Measurements from ENCODE around the gene FSIP2. TPM values are rescaled to one million over a fixed set of nuclear protein-coding genes. Genes with fewer than 3 reads are reported as not detected.

The FSIP2 gene
- total and polyA plus RNA-seq, 2 of the 13 experiments (the other 11 are each of a cell fraction or from before 2014, with no cell fraction given): 0.01 to 0.07 TPM

DNA sequence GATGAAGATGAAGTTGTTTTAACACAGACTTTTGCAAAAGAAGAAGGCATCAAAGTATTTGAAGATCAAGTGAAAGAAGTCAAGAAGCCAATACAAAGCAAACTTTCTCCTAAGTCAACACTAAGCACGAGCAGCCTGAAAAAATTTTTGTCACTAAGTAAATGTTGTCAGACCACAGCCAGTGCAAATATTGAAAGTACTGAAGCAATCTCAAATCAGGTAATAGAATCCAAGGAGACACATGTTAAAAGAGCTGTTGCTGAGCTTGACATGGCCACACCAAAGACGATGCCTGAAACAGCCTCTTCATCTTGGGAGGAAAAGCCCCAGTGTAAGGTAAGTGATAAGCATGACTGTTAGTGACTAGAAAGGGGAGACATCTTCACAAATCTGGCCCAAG is 75.1 kb downstream of the FSIP2 start (continued):
- TF ChIP-seq KLF15 (CRISPR knock-in tag; IDR thresholded peaks at IDR 0.05; ENCODE audit: borderline replicate concordance): no peak
- TF ChIP-seq SMAD1 (CRISPR knock-in tag; IDR thresholded peaks at IDR 0.05; ENCODE audit: borderline replicate concordance, low read depth): no peak
- TF ChIP-seq HDAC1 (CRISPR knock-in tag; IDR thresholded peaks at IDR 0.05): peak; percentile 78
- no peak for TF ChIP-seq SRF (IDR thresholded peaks at IDR 0.05; ENCODE audit: low read depth, low read length)
- TF ChIP-seq SIX1 (CRISPR knock-in tag; IDR thresholded peaks at IDR 0.05; ENCODE audit: borderline replicate concordance): peak; percentile 92
- TF ChIP-seq GATAD1 (CRISPR knock-in tag; IDR thresholded peaks at IDR 0.05): no peak
- TF ChIP-seq, protein P1, sequence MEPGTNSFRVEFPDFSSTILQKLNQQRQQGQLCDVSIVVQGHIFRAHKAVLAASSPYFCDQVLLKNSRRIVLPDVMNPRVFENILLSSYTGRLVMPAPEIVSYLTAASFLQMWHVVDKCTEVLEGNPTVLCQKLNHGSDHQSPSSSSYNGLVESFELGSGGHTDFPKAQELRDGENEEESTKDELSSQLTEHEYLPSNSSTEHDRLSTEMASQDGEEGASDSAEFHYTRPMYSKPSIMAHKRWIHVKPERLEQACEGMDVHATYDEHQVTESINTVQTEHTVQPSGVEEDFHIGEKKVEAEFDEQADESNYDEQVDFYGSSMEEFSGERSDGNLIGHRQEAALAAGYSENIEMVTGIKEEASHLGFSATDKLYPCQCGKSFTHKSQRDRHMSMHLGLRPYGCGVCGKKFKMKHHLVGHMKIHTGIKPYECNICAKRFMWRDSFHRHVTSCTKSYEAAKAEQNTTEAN (CRISPR knock-in tag; conservative IDR thresholded peaks at IDR 0.05): 0 out of 2 replicates have a peak, but pooled peaks have one; percentile 23
- TF ChIP-seq, protein P2, sequence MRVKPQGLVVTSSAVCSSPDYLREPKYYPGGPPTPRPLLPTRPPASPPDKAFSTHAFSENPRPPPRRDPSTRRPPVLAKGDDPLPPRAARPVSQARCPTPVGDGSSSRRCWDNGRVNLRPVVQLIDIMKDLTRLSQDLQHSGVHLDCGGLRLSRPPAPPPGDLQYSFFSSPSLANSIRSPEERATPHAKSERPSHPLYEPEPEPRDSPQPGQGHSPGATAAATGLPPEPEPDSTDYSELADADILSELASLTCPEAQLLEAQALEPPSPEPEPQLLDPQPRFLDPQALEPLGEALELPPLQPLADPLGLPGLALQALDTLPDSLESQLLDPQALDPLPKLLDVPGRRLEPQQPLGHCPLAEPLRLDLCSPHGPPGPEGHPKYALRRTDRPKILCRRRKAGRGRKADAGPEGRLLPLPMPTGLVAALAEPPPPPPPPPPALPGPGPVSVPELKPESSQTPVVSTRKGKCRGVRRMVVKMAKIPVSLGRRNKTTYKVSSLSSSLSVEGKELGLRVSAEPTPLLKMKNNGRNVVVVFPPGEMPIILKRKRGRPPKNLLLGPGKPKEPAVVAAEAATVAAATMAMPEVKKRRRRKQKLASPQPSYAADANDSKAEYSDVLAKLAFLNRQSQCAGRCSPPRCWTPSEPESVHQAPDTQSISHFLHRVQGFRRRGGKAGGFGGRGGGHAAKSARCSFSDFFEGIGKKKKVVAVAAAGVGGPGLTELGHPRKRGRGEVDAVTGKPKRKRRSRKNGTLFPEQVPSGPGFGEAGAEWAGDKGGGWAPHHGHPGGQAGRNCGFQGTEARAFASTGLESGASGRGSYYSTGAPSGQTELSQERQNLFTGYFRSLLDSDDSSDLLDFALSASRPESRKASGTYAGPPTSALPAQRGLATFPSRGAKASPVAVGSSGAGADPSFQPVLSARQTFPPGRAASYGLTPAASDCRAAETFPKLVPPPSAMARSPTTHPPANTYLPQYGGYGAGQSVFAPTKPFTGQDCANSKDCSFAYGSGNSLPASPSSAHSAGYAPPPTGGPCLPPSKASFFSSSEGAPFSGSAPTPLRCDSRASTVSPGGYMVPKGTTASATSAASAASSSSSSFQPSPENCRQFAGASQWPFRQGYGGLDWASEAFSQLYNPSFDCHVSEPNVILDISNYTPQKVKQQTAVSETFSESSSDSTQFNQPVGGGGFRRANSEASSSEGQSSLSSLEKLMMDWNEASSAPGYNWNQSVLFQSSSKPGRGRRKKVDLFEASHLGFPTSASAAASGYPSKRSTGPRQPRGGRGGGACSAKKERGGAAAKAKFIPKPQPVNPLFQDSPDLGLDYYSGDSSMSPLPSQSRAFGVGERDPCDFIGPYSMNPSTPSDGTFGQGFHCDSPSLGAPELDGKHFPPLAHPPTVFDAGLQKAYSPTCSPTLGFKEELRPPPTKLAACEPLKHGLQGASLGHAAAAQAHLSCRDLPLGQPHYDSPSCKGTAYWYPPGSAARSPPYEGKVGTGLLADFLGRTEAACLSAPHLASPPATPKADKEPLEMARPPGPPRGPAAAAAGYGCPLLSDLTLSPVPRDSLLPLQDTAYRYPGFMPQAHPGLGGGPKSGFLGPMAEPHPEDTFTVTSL (CRISPR knock-in tag; IDR thresholded peaks at IDR 0.05; ENCODE audit: borderline replicate concordance): peak; percentile 99
- TF ChIP-seq, protein P3, sequence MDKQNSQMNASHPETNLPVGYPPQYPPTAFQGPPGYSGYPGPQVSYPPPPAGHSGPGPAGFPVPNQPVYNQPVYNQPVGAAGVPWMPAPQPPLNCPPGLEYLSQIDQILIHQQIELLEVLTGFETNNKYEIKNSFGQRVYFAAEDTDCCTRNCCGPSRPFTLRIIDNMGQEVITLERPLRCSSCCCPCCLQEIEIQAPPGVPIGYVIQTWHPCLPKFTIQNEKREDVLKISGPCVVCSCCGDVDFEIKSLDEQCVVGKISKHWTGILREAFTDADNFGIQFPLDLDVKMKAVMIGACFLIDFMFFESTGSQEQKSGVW (CRISPR knock-in tag; IDR thresholded peaks at IDR 0.05; ENCODE audit: borderline replicate concordance): no peak
- TF ChIP-seq FUBP1 (CRISPR knock-in tag; IDR thresholded peaks at IDR 0.05; ENCODE audit: borderline replicate concordance): no peak
- peak in 1 of 2 experiments; percentile 53; a peak in 2 of 4 replicates for TF ChIP-seq NR2F1 (CRISPR knock-in tag; IDR thresholded peaks at IDR 0.05)
- TF ChIP-seq ZNF816 (CRISPR knock-in tag; IDR thresholded peaks at IDR 0.05; ENCODE audit: borderline replicate concordance): peak; percentile 74; the same call in 1 of the 2 replicates
- peak; percentile 83 for TF ChIP-seq MLX (CRISPR knock-in tag; IDR thresholded peaks at IDR 0.05)
- TF ChIP-seq ZNF143 (CRISPR knock-in tag; IDR thresholded peaks at IDR 0.05): no peak
- TF ChIP-seq ZNF777 (CRISPR knock-in tag; IDR thresholded peaks at IDR 0.05): no peak
- no peak for TF ChIP-seq ATAD3A (CRISPR knock-in tag; IDR thresholded peaks at IDR 0.05)
